Right cardiac atrium (tissue), 5 donors: Measurements from ENCODE around the gene RERG. TPM values are rescaled to one million over a fixed set of nuclear protein-coding genes. Genes with fewer than 3 reads are reported as not detected.
A peak's percentile ranks its signal among the peaks of the same experiment; 100 is the strongest.

Source experiments
- ATAC-seq, 2 donors: fragments of 200-7000 bp; cut with Tn5 transposase; one replicate each; pipeline versions ENCODE4 v1.8.0 to v1.9.1; 2020; ENCODE audit warnings: moderate library complexity in 2 of 2, mild to moderate bottlenecking in 1 of 2
- DNase-seq, 3 donors: peaks; one replicate each; pipeline ENCODE4 v3.0.0-alpha.2; 2020
- H3K27ac ChIP-seq: one replicate; pipeline ENCODE4 v1.5.1; 2013; ENCODE audit warnings: mild to moderate bottlenecking, low read length, control low read depth, moderate library complexity
- H3K27me3 ChIP-seq: one replicate; pipeline ENCODE4 v1.6.1; 2013; ENCODE audit not compliant: control insufficient read depth, insufficient read depth
- H3K4me1 ChIP-seq: one replicate; pipeline ENCODE4 v1.6.1; 2013; ENCODE audit warnings: low read length; ENCODE audit not compliant: control insufficient read depth, insufficient read depth
- H3K4me3 ChIP-seq: one replicate; pipeline ENCODE4 v1.5.1; 2013; ENCODE audit warnings: low read length, control low read depth
- H3K9me3 ChIP-seq: one replicate; pipeline ENCODE4 v1.6.1; 2013; ENCODE audit warnings: low read length; ENCODE audit not compliant: control insufficient read depth
- WGBS: extraction: QIAGEN DNeasy Blood & Tissue Kit; methylation state at CpG from one replicate; pipeline ENCODE4 v1.1.7; 2013; 5-methylcytosine and 5-hydroxymethylcytosine counted together
- intact Hi-C, 4 donors: fragments of 100-400 bp; cut with DNase I; formaldehyde crosslinking; loops; one replicate each; pipeline versions ENCODE4 v1.11.0 to v1.14.0; 2022 to 2023
- polyA plus RNA-seq: library from polyadenylated mRNA; stranded (reverse); fragments of 200-250 nt; gene quantifications from one replicate; pipeline ENCODE4 v1.2.3, GENCODE V29; 2013
- total RNA-seq, 4 donors: library from RNA; stranded (reverse); fragmentation: NEBNext Ultra II Directional; extraction: Animal tissue kit (Norgen Biotek cat#: 25700); gene quantifications; one replicate each; pipeline ENCODE4 v1.2.1, GENCODE V29; 2021
- donor health status: healthy with polysubstance abuse.
- donor health status: DM: no; HTN: yes; CAD: no.
- donor health status: DM: no; HTN: no; CAD: no.
- donor health status: DM: no; HTN: yes; CAD: no; lungs with severe emphysema.
- donor health status: DM: yes; HTN: yes; CAD: no.

The RERG gene
- total and polyA plus RNA-seq, 5 donors, result 5.1 to 9.5 (median 8.7) TPM

- Histone ChIP-seq H3K27ac (no peak overlapping the region), H3K27me3 (no peaks in the 10 kb centered on the region), H3K4me3 (no peak overlapping the region), H3K9me3 (no peaks in the 10 kb centered on the region), H3K4me1 (peaks cover 2% of the 10 kb centered on the region)
- WGBS, result 64% methylated on average over 8 of the region's 8 CpGs
- intact Hi-C loops, result no loop called here
- ATAC-seq, result peak; percentile 56 to 58
- DNase-seq, result no peak
These were observed 15.7 kb downstream of the RERG start for GRCh38 chr12:15205341-15206010.

GRCh38 chr12:15201456-15201855, 19.8 kb downstream of the RERG start:
- Histone ChIP-seq H3K4me1 (no peaks in the 10 kb centered on the region), H3K9me3 (no peaks in the 10 kb centered on the region), H3K27ac (no peak overlapping the region), H3K4me3 (no peak overlapping the region), H3K27me3 (no peaks in the 10 kb centered on the region)
- no peak for DNase-seq
- no peak for ATAC-seq
- intact Hi-C loops, result no loop called here

DNA sequence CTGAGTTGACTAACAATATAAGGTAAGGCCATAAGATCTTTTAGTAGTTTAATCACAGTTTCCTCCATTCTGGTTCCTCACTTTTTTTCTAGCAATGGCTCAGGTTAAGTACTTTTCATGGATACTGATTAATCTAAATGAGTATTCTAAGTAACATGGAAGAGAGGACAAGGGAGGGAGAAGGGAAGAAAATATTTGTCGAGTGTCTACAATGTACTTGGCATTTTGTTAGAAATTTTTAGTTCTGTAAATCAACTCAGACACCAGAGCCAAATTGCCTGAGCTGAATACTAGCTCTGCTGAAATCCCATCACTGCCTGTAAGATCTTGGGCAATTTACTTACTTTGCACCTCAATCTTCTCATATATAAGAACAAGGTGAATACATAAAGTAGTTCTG, 20.2 kb downstream of the RERG start:
- H3K4me3 ChIP-seq, result no peak overlapping the region
- no peaks in the 10 kb centered on the region for H3K27me3 ChIP-seq
- no peak overlapping the region for H3K27ac ChIP-seq
- intact Hi-C loops, result no loop called here
- no peaks in the 10 kb centered on the region for H3K4me1 ChIP-seq
- DNase-seq (no peak), ATAC-seq (no peak)
- WGBS, result 67% methylated on average over 1 of the region's 1 CpG
- no peaks in the 10 kb centered on the region for H3K9me3 ChIP-seq

GRCh38 chr12:15200641-15201040, 20.6 kb downstream of the RERG start:
- Histone ChIP-seq H3K27me3 (no peaks in the 10 kb centered on the region), H3K4me3 (no peak overlapping the region), H3K9me3 (no peaks in the 10 kb centered on the region), H3K27ac (no peak overlapping the region), H3K4me1 (no peaks in the 10 kb centered on the region)
- WGBS, result 59% methylated on average over 2 of the region's 2 CpGs
- intact Hi-C loops, result no loop called here
- DNase-seq, result no peak
- no peak for ATAC-seq

DNA sequence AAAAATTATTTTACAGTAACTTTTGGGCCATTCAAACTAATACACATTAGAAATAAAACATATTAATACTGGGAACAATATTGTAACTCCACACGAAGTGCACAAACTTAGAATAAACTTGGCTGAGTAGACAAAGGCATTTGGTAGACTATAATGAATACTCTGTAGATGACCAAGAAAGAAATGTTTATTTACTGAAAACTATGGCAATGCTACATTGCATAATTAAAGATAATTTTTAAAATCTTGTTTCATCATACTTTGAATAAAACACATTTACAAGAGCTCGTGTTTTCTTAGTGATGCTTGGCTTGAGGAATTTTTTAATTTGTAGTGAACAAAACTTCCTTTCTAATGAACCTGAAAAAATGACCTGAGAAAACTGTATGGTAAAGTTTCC, 21.3 kb downstream of the RERG start:
- intact Hi-C loops, result no loop called here
- no peaks in the 10 kb centered on the region for H3K4me1 ChIP-seq
- no peak for DNase-seq

DNA sequence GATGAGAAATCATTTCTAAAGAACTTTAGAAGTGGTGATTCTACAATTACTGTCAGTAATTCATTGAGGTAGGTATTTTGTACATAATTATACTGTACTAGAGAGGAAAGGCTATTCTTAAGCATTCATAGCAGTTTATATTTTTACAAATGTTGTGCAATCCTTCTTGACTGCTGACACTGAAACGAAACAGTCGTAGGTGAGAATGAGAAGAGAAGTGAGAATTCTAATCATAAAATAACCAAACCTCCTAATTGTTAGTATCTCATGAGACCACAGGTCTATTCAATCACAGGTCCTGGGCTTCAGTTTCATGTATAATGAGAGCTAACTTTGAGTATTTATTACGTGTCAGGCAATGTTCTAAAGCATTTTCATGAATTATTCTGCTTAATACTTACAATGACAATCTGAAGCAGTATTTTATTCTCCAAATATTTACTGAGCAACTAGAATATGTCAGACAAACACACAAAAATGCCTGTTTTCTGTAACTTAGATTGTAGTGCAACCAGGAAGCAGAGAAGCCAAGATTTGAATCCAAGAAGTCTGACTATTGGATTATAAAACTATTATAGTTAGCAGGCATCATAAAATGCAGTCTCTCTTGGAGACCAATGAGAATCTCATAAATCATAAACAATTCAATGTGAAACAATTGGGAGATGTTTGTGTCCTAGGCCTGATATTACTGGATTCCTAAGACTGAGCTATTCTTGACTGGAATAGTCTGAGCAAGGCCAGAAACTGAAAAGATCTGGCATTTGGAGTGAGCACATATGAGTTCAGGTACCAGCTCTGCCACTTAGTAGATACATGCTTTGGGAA, 24.3 kb downstream of the RERG start:
- Histone ChIP-seq H3K4me3 (no peak overlapping the region), H3K4me1 (no peaks in the 10 kb centered on the region), H3K27me3 (no peaks in the 10 kb centered on the region), H3K27ac (no peak overlapping the region), H3K9me3 (no peaks in the 10 kb centered on the region)
- intact Hi-C loops, result no loop called here
- no peak for ATAC-seq
- no peak for DNase-seq
- 66% methylated on average over 3 of the region's 3 CpGs for WGBS

More for the DNA sequence above, 21.3 kb downstream of the RERG start:
- Histone ChIP-seq H3K9me3 (no peaks in the 10 kb centered on the region), H3K27ac (no peak overlapping the region), H3K4me3 (no peak overlapping the region), H3K27me3 (no peaks in the 10 kb centered on the region)
- peak in 1 of 2 donors; percentile 51 for ATAC-seq
- WGBS, result 40% methylated on average over 2 of the region's 2 CpGs

- Histone ChIP-seq H3K27ac (no peak overlapping the region), H3K9me3 (no peaks in the 10 kb centered on the region), H3K27me3 (no peaks in the 10 kb centered on the region), H3K4me3 (no peak overlapping the region), H3K4me1 (no peaks in the 10 kb centered on the region)
- no peak for ATAC-seq
- intact Hi-C loops, result no loop called here
- WGBS, result 70% methylated on average over 3 of the region's 3 CpGs
- DNase-seq, result no peak
These were observed 25.0 kb downstream of the RERG start for GRCh38 chr12:15196221-15196620.

DNA sequence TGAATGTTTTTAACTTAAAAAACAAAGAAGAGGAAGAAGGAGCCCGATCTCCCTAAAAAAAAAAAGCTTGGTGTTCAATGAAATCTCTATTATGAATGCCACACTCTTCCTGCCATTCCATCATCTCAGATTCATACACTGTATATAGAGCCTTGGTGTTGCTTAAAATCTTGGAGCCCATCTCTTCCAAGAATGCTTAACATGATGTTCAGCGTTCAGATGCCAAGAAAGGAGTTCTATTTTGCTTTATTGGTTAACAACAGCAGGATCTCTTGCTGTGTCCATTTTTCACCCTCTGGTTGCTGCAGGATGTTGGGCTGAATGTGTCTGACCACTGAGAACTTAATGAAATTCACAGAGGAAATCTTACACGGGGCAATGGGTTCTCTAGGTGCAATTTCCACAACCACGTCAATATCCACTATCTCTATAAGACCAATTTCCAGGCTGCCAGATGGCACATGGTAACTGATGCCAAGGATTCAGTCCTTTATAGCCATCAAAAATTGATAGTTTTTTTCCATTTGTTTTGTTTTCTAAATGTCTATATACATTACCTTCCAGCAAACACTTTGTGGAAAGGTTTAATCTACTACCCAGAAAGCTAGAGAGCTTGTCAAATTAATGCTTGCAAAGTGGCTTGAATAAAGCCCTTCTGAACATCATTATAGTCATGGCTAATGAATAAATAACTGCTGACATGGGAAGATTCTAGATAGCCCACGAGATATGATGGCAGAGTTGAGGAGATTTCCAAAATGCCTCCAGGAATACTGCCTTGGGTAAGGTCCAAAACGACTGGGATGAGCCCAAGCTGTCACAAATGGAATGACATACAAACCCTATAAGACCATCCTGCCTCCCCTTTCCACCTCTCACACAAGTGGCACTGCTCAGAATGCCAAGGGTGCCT, 26.5 kb downstream of the RERG start:
- ATAC-seq, result no peak
- 59% methylated on average over 6 of the region's 6 CpGs for WGBS
- H3K27ac ChIP-seq, result no peak overlapping the region

DNA sequence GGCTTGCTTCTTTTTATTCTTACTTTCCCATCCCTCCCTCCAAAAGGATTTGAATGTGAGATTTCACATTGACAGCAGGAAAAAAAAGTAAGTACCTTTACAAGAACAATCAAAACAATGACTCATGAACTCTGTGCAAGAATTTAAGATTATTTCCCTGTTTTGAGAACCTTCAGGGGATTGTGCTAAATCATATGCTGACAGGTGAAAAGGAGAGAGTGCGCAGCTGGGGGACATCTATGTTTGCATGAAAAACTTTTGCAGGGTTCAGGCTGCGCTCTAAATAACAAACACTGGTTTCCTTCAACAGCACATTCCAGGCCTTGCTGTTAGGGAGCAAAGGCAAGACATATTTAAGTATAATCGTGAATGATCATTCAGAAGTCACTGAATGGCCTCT, 27.3 kb downstream of the RERG start:
- no peak for ATAC-seq

More for the DNA sequence above, 26.5 kb downstream of the RERG start:
- no peaks in the 10 kb centered on the region for H3K9me3 ChIP-seq
- no peak for DNase-seq
- intact Hi-C loops, result no loop called here
- no peaks in the 10 kb centered on the region for H3K4me1 ChIP-seq
- H3K27me3 ChIP-seq, result no peaks in the 10 kb centered on the region
- no peak overlapping the region for H3K4me3 ChIP-seq

GRCh38 chr12:15192720-15193119, 28.5 kb downstream of the RERG start:
- DNase-seq, result no peak
- 83% methylated on average over 3 of the region's 3 CpGs for WGBS
- Histone ChIP-seq H3K4me1 (no peaks in the 10 kb centered on the region), H3K27ac (no peak overlapping the region), H3K9me3 (no peaks in the 10 kb centered on the region), H3K27me3 (no peaks in the 10 kb centered on the region), H3K4me3 (no peak overlapping the region)
- intact Hi-C loops, result no loop called here
- no peak for ATAC-seq

More for the DNA sequence above, 27.3 kb downstream of the RERG start:
- DNase-seq, result no peak
- Histone ChIP-seq H3K4me1 (no peaks in the 10 kb centered on the region), H3K27me3 (no peaks in the 10 kb centered on the region), H3K4me3 (no peak overlapping the region), H3K9me3 (no peaks in the 10 kb centered on the region), H3K27ac (no peak overlapping the region)
- WGBS, result 57% methylated on average over 3 of the region's 3 CpGs
- intact Hi-C loops, result no loop called here

DNA sequence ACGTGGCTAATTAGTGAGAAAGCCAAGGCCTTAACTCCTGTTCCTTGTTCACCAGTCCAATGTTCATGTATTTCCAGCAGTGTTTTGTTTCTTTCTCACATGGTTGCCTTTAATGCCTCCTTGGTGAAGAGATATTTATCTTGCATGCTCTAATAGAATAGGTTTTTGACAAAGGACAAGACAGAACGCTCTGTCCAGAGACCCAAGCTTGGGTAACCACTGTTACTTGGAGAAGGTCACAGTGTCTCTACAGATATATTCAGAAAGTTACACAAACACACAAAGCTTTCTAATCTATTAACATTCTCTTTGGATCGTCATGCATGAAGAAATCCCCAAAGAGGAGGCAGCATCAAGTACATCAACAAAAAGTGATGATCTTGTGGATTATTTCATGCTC, 33.1 kb downstream of the RERG start:
- H3K27ac ChIP-seq, result no peak overlapping the region
- H3K4me3 ChIP-seq, result no peak overlapping the region
- no peak for ATAC-seq
- H3K4me1 ChIP-seq, result no peaks in the 10 kb centered on the region
- no peaks in the 10 kb centered on the region for H3K9me3 ChIP-seq
- H3K27me3 ChIP-seq, result no peaks in the 10 kb centered on the region
- 83% methylated on average over 3 of the region's 3 CpGs for WGBS
- DNase-seq, result no peak
- intact Hi-C loops, result no loop called here
